Astrocyte of the cerebellum (primary cell): ENCODE measurements around the gene FSD1L.

Experiments
- DNase-seq: peaks from one replicate; pipeline ENCODE4 v3.0.0-alpha.2; 2011; ENCODE audit warnings: low read depth
- H3K4me3 ChIP-seq: 2 replicates; pipeline ENCODE4 v1.5.1; 2011; ENCODE audit warnings: mild to moderate bottlenecking, low read depth, low read length, moderate library complexity
- CTCF ChIP-seq: IDR thresholded peaks from 2 replicates; pipeline ENCODE4 v1.5.1; 2012; ENCODE audit warnings: low read length, low read depth, moderate library complexity, mild to moderate bottlenecking; ENCODE audit errors: missing control alignments
- in situ Hi-C: cut with HindIII; loops from 2 replicates; pipeline ENCODE4 v1.10.0; 2017; ENCODE audit warnings: low sequenced_read_pairs

FSD1L gene

GRCh38 chr9:105497704-105498103 is 49.9 kb downstream of the FSD1L start:
- in situ Hi-C loops, result no loop called here
- no peak overlapping the region for H3K4me3 ChIP-seq
- DNase-seq, result no peak
- TF ChIP-seq CTCF, result no peak

GRCh38 chr9:105500108-105500766 is 52.4 kb downstream of the FSD1L start:
- no peak overlapping the region for H3K4me3 ChIP-seq
- DNase-seq, result no peak
- TF ChIP-seq CTCF, result no peak
- in situ Hi-C loops, result no loop called here

- no peak overlapping the region for H3K4me3 ChIP-seq
- in situ Hi-C loops, result no loop called here
- no peak for TF ChIP-seq CTCF
- no peak for DNase-seq
Observed at GRCh38 chr9:105501414-105501813, 53.6 kb downstream of the FSD1L start.

- H3K4me3 ChIP-seq, result no peak overlapping the region
- DNase-seq, result no peak
- no peak for TF ChIP-seq CTCF
- in situ Hi-C loops, result no loop called here
Observed at GRCh38 chr9:105502276-105502675, 54.4 kb downstream of the FSD1L start.

- in situ Hi-C loops, result no loop called here
- H3K4me3 ChIP-seq, result no peak overlapping the region
- no peak for DNase-seq
- no peak for TF ChIP-seq CTCF
Observed at GRCh38 chr9:105503881-105504280, 56.0 kb downstream of the FSD1L start.

GRCh38 chr9:105507096-105507790 is 59.4 kb downstream of the FSD1L start:
- TF ChIP-seq CTCF, result no peak
- H3K4me3 ChIP-seq, result no peak overlapping the region
- in situ Hi-C loops, result no loop called here
- no peak for DNase-seq
